Measurements from ENCODE around the gene CLDND2.

CLDND2 gene

DNA sequence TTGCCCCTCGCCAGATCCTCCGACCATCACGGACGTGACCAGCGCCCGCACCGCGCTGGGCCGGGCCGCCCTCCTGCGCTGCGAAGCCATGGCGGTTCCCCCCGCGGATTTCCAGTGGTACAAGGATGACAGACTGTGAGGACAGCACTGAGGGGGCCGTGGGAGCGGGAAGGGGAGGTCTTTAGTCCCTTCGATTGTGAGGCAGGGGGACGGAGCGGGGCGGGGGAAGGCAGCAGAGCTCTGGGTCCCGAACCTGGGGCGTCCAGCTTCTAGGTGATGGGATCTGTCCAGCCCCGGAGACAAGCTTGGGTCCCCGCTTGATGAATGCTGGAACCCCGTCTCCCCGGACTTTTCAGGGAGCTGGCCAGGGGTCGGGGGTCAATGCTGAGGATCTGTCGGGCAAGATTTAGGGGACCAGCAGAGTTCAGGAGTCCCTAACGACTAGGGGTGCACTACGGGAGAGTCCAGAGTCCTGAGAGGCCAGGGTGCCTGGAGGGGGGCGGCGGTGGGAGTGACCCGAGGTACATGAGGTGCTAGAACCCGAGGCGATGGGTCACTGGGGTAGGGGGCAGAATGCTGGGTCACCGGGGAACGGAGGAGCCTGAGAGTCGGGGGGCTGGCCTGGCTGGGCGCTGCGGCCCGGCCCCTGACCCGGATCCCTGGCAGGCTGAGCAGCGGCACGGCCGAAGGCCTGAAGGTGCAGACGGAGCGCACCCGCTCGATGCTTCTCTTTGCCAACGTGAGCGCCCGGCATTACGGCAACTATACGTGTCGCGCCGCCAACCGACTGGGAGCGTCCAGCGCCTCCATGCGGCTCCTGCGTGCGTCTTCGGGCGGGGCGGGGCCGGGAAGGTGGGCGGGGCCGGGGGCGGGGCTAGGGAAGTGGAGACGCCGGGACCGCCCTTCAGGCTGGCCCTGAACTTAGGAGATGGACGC, 41.5 kb downstream of the CLDND2 start:
- DNase-seq: peak; percentile 79

GRCh38 chr19:51326216-51327065, 42.4 kb downstream of the CLDND2 start:
- DNase-seq: peak; percentile 31

DNA sequence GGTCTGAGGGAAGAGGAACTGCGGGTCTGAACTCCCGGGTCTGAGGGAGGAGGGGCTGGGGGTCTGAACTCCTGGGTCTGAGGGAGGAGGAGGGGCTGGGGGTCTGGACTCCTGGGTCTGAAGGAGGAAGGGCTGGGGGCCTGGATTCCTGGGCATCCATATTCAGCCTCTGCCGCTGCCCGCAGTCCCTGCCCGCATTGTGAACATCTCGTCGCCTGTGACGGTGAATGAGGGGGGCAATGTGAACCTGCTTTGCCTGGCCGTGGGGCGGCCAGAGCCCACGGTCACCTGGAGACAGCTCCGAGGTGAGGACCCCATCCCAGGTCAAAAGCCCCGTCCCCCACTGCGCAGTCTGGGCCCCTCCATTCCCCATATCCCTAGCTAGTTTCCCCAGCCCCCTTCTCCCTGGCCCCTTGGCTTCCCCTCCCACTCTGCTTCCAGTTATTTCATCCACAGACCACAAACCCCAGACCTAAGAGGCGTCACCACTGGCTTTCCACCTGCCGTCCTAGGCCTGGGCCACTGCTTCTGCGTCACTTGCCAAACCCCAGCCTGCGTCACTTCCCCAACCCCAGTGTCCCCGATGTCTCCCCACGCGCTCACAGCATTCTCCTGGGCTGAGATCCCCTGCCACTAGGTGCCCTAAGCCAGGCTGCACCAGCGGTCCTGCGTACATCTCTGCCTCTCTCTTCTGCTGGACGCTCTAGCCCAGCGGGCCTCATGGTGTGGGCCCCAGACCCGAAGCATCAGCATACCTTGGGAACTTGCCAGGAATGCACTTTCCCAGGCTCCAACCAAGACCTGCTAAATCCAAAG, 43.4 kb downstream of the CLDND2 start:
- peak; percentile 57 for DNase-seq

GRCh38 chr19:51324167-51324481, 44.7 kb downstream of the CLDND2 start:
- DNase-seq: no peak

DNA sequence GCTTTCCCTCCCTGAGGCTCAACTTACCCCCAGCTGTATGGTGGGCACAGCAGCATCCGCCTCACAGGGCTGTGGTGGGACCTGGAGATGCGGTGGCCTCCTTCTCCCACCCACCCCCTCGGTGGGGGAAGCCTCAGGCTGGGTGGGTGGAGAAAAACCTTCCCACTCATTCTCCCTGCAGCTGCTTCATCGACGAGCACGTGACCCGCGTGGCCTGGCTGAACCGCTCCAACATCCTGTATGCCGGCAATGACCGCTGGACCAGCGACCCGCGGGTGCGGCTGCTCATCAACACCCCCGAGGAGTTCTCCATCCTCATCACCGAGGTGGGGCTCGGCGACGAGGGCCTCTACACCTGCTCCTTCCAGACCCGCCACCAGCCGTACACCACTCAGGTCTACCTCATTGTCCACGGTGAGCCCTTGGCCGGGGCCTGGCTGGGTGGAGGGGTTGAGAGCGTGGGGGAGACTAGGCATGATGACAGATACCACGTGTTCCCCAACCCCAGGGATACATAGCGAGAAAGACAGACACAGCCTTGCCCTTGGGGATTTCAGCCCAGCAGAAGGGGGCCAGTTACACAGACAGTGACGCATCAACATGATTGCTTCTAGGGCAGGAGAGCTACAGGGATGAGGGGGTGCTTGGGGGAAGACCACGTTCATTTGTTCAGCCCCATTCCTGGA, 45.2 kb downstream of the CLDND2 start:
- DNase-seq: no peak

GRCh38 chr19:51321799-51322198, 47.0 kb downstream of the CLDND2 start:
- DNase-seq: no peak

DNA sequence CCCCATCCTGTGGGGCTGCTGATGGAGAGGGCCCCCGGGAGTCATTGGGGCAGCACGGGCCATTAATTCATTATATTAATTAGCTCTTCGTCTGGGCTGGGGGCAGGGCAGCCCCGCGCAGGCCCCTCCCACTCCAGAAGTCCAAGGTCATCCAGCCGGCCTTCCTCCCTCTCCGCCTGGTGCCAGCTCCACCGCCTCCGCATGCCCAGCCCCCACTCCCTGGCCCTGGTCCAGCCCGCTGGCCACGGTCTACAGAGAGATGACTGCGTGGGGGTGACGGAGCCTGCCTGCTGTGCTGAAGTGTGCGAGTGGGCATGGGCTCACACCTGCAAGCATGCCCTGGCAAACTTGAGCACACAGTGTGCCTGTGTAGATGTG, 48.5 kb downstream of the CLDND2 start:
- no peak for DNase-seq

GRCh38 chr19:51319649-51320279, 49.0 kb downstream of the CLDND2 start:
- no peak for DNase-seq

DNA sequence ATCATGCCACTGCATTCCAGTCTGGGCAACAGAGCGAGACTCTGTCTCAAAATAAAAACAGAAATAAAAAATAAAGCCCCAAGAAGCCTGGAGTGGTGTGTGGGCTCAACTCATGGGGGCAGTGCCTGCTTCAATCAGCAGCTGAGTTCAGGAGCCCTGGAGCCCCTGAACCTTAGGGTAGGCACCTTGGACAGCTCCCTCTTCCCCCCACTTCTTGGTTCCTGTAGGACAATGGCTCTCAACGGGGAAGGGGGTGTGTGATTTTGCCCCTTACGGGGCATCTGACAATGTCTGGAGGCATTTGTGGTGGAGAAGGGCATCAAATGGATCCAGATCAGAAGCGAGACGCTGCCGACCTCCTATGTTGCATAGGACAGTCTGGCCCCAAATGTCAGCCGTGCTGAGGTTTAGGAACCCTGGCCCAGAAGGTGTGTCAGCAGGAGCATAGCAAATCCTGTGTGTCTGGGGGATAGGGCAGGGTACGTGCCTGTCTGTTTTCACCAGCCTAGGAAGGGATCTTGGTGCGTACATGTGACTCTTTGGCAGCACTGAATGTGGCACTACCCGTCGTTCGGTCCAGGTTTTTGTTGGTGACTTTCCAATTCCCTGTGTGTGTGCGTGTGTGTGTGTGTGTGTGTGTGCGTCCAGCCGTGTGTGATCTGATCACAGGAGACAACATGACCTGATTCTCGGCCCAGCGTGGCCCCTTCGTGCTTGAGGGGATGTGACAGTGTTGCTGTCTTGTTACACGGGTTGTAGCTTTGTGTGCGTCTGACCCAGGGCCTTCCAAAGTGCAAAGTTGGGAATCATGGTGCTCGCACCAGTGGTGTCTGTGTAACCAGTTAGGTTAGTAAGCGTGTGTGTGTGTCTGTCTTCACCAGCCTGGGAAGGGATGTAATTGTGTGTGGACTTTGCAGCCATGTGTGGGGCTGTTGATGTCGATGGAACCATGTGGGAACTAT, 49.8 kb downstream of the CLDND2 start:
- DNase-seq: no peak

- no peak for DNase-seq
Measured at GRCh38 chr19:51317968-51318367, 50.8 kb downstream of the CLDND2 start.

GRCh38 chr19:51317376-51317775, 51.4 kb downstream of the CLDND2 start:
- no peak for DNase-seq
